ENCODE data around the gene DRAM2.

Gene DRAM2

GRCh38 chr1:111175349-111175748, 35.5 kb upstream of the DRAM2 start:
- TF ChIP-seq, protein P1, sequence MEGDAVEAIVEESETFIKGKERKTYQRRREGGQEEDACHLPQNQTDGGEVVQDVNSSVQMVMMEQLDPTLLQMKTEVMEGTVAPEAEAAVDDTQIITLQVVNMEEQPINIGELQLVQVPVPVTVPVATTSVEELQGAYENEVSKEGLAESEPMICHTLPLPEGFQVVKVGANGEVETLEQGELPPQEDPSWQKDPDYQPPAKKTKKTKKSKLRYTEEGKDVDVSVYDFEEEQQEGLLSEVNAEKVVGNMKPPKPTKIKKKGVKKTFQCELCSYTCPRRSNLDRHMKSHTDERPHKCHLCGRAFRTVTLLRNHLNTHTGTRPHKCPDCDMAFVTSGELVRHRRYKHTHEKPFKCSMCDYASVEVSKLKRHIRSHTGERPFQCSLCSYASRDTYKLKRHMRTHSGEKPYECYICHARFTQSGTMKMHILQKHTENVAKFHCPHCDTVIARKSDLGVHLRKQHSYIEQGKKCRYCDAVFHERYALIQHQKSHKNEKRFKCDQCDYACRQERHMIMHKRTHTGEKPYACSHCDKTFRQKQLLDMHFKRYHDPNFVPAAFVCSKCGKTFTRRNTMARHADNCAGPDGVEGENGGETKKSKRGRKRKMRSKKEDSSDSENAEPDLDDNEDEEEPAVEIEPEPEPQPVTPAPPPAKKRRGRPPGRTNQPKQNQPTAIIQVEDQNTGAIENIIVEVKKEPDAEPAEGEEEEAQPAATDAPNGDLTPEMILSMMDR (conservative IDR thresholded peaks at IDR 0.05; ENCODE audit: low read depth) = no peak
- no peak for DNase-seq (ENCODE audit: low spot score)
- no peak overlapping the region for H3K27ac ChIP-seq
- ChIA-PET CTCF (no interaction called here), POLR2A (ENCODE audit: low non-redundant PET) (no interaction called here)

GRCh38 chr1:111174070-111174469, 34.2 kb upstream of the DRAM2 start:
- no peak for DNase-seq (ENCODE audit: low spot score)
- ChIA-PET CTCF (no interaction called here), POLR2A (ENCODE audit: low non-redundant PET) (interaction anchor here (1.2 kb wide), 1 partner anchor 30 kb away, joined by 3 read pairs; no protein-coding TSS in a partner anchor)
- H3K27ac ChIP-seq = no peak overlapping the region
- TF ChIP-seq, protein P1 (conservative IDR thresholded peaks at IDR 0.05; ENCODE audit: low read depth) = no peak

GRCh38 chr1:111172463-111172862, 32.6 kb upstream of the DRAM2 start:
- no peak for DNase-seq (ENCODE audit: low spot score)
- CTCF ChIA-PET = no interaction called here
- H3K27ac ChIP-seq = no peak overlapping the region
- TF ChIP-seq, protein P1 (conservative IDR thresholded peaks at IDR 0.05; ENCODE audit: low read depth) = no peak
- POLR2A ChIA-PET (ENCODE audit: low non-redundant PET) = no interaction called here

DNA sequence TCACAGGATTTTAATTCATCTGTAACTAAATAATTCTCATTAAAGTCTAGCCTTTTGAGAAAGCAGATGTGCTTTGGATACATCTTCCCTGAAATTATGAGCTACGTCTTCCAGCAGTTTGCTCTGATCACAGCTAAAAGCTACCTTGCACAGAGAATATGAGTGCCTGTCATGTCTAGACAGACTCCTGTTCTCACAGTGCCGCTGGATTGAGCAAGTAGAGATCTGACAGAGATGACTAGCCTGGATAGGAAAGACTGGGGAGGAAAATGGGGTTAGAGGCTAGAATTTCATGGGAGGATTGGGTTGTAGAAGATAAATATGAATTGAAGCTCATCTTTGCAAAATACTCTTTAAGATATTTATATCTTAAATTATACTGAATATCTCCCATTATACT, 24.3 kb upstream of the DRAM2 start:
- DNase-seq (ENCODE audit: low spot score) = peak; percentile 9
- CTCF ChIA-PET = no interaction called here
- no peak overlapping the region for H3K27ac ChIP-seq
- TF ChIP-seq, protein P1 (conservative IDR thresholded peaks at IDR 0.05; ENCODE audit: low read depth) = no peak
- POLR2A ChIA-PET (ENCODE audit: low non-redundant PET) = no interaction called here

DNA sequence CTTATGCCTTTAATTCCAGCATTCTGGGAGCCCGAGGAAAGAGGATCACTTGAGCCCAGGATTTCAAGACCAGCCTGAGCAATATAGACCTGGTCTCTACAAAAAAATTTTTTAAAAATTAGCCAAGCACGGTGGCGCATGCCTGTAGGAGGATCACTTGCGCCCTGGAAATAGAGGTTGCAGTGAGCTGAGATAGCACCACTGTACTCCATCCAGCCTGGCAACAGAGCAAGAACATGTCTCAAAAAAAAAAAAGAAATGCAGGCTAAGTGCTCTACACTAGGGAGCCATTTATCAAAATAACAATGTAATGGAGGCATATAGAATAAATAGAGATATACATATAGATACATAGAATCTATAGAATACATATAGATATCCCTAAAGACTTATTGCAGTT, 23.5 kb upstream of the DRAM2 start:
- TF ChIP-seq, protein P1 (conservative IDR thresholded peaks at IDR 0.05; ENCODE audit: low read depth) = no peak
- CTCF ChIA-PET = no interaction called here
- no peak overlapping the region for H3K27ac ChIP-seq
- POLR2A ChIA-PET (ENCODE audit: low non-redundant PET) = no interaction called here
- no peak for DNase-seq (ENCODE audit: low spot score)

GRCh38 chr1:111162488-111162880, 22.6 kb upstream of the DRAM2 start:
- CTCF ChIA-PET = interaction anchor here (0.7 kb wide), 1 partner anchor 536 kb away, joined by 4 read pairs; no protein-coding TSS in a partner anchor
- POLR2A ChIA-PET (ENCODE audit: low non-redundant PET) = no interaction called here
- DNase-seq (ENCODE audit: low spot score) = no peak
- no peak overlapping the region for H3K27ac ChIP-seq
- TF ChIP-seq, protein P1 (conservative IDR thresholded peaks at IDR 0.05; ENCODE audit: low read depth) = no peak
